Muscle of leg (tissue), 11 donors: Measurements from ENCODE around the gene KDELR3. TPM values are rescaled to one million over a fixed set of nuclear protein-coding genes. Genes with fewer than 3 reads are reported as not detected.

Source experiments
- DNase-seq: peaks from one replicate; pipeline ENCODE4 v3.0.0; 2013
- H3K27ac ChIP-seq: one replicate; pipeline ENCODE4 v1.5.1; 2013; ENCODE audit warnings: mild to moderate bottlenecking, low read length, control low read depth
- H3K27me3 ChIP-seq: one replicate; pipeline ENCODE4 v1.6.1; 2013; ENCODE audit warnings: low read length; ENCODE audit not compliant: control insufficient read depth, insufficient read depth
- H3K36me3 ChIP-seq: one replicate; pipeline ENCODE4 v1.6.1; 2013; ENCODE audit warnings: low read length; ENCODE audit not compliant: control insufficient read depth, insufficient read depth
- H3K4me1 ChIP-seq: one replicate; pipeline ENCODE4 v1.6.1; 2013; ENCODE audit warnings: low read length; ENCODE audit not compliant: control insufficient read depth, insufficient read depth
- H3K4me3 ChIP-seq: one replicate; pipeline ENCODE4 v1.5.1; 2013; ENCODE audit warnings: low read length, control low read depth
- H3K9me3 ChIP-seq: replicated peaks from 2 replicates; pipeline ENCODE4 v1.6.1; 2013; ENCODE audit warnings: low read depth, low read length; ENCODE audit not compliant: control insufficient read depth
- WGBS: methylation state at CpG from one replicate; pipeline ENCODE4 v1.1.5; 2013; ENCODE audit warnings: missing lambda C conversion rate; ENCODE audit not compliant: insufficient coverage; 5-methylcytosine and 5-hydroxymethylcytosine counted together
- polyA plus RNA-seq, 8 donors: library from polyadenylated mRNA; unstranded; fragments of 120-200 nt; gene quantifications; one replicate each; pipeline versions ENCODE4 v1.2.1 to v1.2.3, GENCODE V29; 2013; ENCODE audit warnings: inconsistent platforms in 1 of 8, low replicate concordance in 1 of 8; ENCODE audit not compliant: insufficient read length in 8 of 8, insufficient read depth in 1 of 8
- total RNA-seq: library from RNA; stranded (reverse); fragments of 120-200 nt; gene quantifications from one replicate; pipeline ENCODE4 v1.2.4, GENCODE V29; 2013

KDELR3 gene
- total and polyA plus RNA-seq, 9 donors: 20.6 to 48.0 (median 31.3) TPM

GRCh38 chr22:38424525-38425080 is 43.3 kb upstream of the KDELR3 start:
- H3K36me3 ChIP-seq: no peaks in the 10 kb centered on the region
- no peak overlapping the region for H3K4me3 ChIP-seq
- H3K27ac ChIP-seq: no peak overlapping the region
- no peaks in the 10 kb centered on the region for H3K9me3 ChIP-seq
- WGBS: 85% methylated on average over 2 of the region's 12 CpGs
- DNase-seq: no peak
- peaks cover 11% of the 10 kb centered on the region for H3K4me1 ChIP-seq
- H3K27me3 ChIP-seq: peaks cover 3% of the 10 kb centered on the region

GRCh38 chr22:38426628-38427027 is 41.3 kb upstream of the KDELR3 start:
- Histone ChIP-seq H3K4me3 (no peak overlapping the region), H3K27me3 (peaks cover 3% of the 10 kb centered on the region), H3K36me3 (no peaks in the 10 kb centered on the region), H3K9me3 (no peaks in the 10 kb centered on the region), H3K4me1 (peaks cover 13% of the 10 kb centered on the region), H3K27ac (no peak overlapping the region)
- WGBS: 73% methylated on average over 16 of the region's 17 CpGs
- no peak for DNase-seq

GRCh38 chr22:38427465-38427864 is 40.4 kb upstream of the KDELR3 start:
- DNase-seq: no peak
- H3K36me3 ChIP-seq: no peaks in the 10 kb centered on the region
- peaks cover 3% of the 10 kb centered on the region for H3K27me3 ChIP-seq
- H3K27ac ChIP-seq: no peak overlapping the region
- 95% methylated on average over 36 of the region's 36 CpGs for WGBS
- no peaks in the 10 kb centered on the region for H3K9me3 ChIP-seq
- peaks cover 13% of the 10 kb centered on the region for H3K4me1 ChIP-seq
- H3K4me3 ChIP-seq: no peak overlapping the region

GRCh38 chr22:38427940-38428339 is 40.0 kb upstream of the KDELR3 start:
- WGBS: 94% methylated on average over 31 of the region's 31 CpGs
- Histone ChIP-seq H3K36me3 (no peaks in the 10 kb centered on the region), H3K4me3 (no peak overlapping the region), H3K27me3 (peaks cover 3% of the 10 kb centered on the region), H3K9me3 (no peaks in the 10 kb centered on the region), H3K4me1 (peaks cover 8% of the 10 kb centered on the region), H3K27ac (no peak overlapping the region)
- no peak for DNase-seq

- Histone ChIP-seq H3K9me3 (no peaks in the 10 kb centered on the region), H3K27ac (no peak overlapping the region), H3K27me3 (peaks cover 3% of the 10 kb centered on the region), H3K4me3 (no peak overlapping the region), H3K36me3 (no peaks in the 10 kb centered on the region), H3K4me1 (peaks cover 7% of the 10 kb centered on the region)
- WGBS: 83% methylated on average over 1 of the region's 2 CpGs
- no peak for DNase-seq
Measured at GRCh38 chr22:38428714-38429113, 39.2 kb upstream of the KDELR3 start.

GRCh38 chr22:38429499-38430068 is 38.3 kb upstream of the KDELR3 start:
- H3K27ac ChIP-seq: peak overlapping the region; percentile 42
- H3K27me3 ChIP-seq: peaks cover 3% of the 10 kb centered on the region
- no peaks in the 10 kb centered on the region for H3K36me3 ChIP-seq
- no peak overlapping the region for H3K4me3 ChIP-seq
- no peaks in the 10 kb centered on the region for H3K9me3 ChIP-seq
- 45% methylated on average over 8 of the region's 16 CpGs for WGBS
- H3K4me1 ChIP-seq: peaks cover 7% of the 10 kb centered on the region
- DNase-seq: peak; percentile 76

- Histone ChIP-seq H3K27me3 (peaks cover 3% of the 10 kb centered on the region), H3K4me1 (peaks cover 7% of the 10 kb centered on the region), H3K9me3 (no peaks in the 10 kb centered on the region), H3K4me3 (no peak overlapping the region), H3K27ac (no peak overlapping the region), H3K36me3 (no peaks in the 10 kb centered on the region)
- WGBS: 79% methylated on average over 9 of the region's 12 CpGs
- no peak for DNase-seq
Measured at GRCh38 chr22:38431266-38432010, 36.5 kb upstream of the KDELR3 start.

GRCh38 chr22:38432264-38432663 is 35.6 kb upstream of the KDELR3 start:
- no CpG with 5 or more reads among the region's 1 CpG for WGBS
- Histone ChIP-seq H3K4me3 (no peak overlapping the region), H3K9me3 (no peaks in the 10 kb centered on the region), H3K4me1 (peaks cover 7% of the 10 kb centered on the region), H3K27me3 (peaks cover 3% of the 10 kb centered on the region), H3K36me3 (no peaks in the 10 kb centered on the region), H3K27ac (no peak overlapping the region)
- no peak for DNase-seq

- 86% methylated on average over 7 of the region's 8 CpGs for WGBS
Measured at GRCh38 chr22:38433871-38434270, 34.0 kb upstream of the KDELR3 start.

GRCh38 chr22:38435010-38435409 is 32.9 kb upstream of the KDELR3 start:
- H3K27ac ChIP-seq: no peak overlapping the region
- no peaks in the 10 kb centered on the region for H3K4me1 ChIP-seq
- 62% methylated on average over 4 of the region's 4 CpGs for WGBS

More at GRCh38 chr22:38433871-38434270, 34.0 kb upstream of the KDELR3 start:
- Histone ChIP-seq H3K9me3 (no peaks in the 10 kb centered on the region), H3K36me3 (no peaks in the 10 kb centered on the region), H3K27me3 (no peaks in the 10 kb centered on the region), H3K4me3 (no peak overlapping the region), H3K4me1 (peaks cover 7% of the 10 kb centered on the region), H3K27ac (no peak overlapping the region)
- DNase-seq: no peak

More at GRCh38 chr22:38435010-38435409, 32.9 kb upstream of the KDELR3 start:
- Histone ChIP-seq H3K27me3 (no peaks in the 10 kb centered on the region), H3K36me3 (no peaks in the 10 kb centered on the region), H3K9me3 (no peaks in the 10 kb centered on the region), H3K4me3 (no peak overlapping the region)
- DNase-seq: no peak
